ENCODE results near the gene AEBP2.

DNA sequence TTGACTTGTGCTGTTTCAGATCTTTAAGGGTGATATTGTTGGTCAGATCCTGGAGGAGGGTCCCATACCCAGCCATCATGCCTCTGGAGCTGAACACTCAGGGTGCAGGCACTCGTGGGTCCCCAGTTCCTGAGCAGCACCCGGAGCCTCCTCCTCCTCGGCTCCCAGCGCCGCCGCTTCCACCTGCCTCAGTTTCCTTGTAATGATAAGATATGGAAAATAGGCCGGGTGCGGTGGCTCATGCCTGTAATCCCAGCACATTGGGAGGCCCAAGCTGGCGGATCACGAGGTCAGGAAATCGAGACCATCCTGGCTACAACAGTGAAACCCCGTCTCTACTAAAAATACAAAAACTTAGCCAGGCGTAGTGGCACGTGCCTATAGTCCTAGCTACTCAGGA, 20.2 kb upstream of the AEBP2 start:
- no peak for TF ChIP-seq POLR2A (IDR thresholded peaks at IDR 0.05)
- TF ChIP-seq, protein P1, sequence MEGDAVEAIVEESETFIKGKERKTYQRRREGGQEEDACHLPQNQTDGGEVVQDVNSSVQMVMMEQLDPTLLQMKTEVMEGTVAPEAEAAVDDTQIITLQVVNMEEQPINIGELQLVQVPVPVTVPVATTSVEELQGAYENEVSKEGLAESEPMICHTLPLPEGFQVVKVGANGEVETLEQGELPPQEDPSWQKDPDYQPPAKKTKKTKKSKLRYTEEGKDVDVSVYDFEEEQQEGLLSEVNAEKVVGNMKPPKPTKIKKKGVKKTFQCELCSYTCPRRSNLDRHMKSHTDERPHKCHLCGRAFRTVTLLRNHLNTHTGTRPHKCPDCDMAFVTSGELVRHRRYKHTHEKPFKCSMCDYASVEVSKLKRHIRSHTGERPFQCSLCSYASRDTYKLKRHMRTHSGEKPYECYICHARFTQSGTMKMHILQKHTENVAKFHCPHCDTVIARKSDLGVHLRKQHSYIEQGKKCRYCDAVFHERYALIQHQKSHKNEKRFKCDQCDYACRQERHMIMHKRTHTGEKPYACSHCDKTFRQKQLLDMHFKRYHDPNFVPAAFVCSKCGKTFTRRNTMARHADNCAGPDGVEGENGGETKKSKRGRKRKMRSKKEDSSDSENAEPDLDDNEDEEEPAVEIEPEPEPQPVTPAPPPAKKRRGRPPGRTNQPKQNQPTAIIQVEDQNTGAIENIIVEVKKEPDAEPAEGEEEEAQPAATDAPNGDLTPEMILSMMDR (IDR thresholded peaks at IDR 0.05) = no peak

All from body of pancreas (tissue), 4 donors.